Measurements from ENCODE around the gene RAB34. TPM values are rescaled to one million over a fixed set of nuclear protein-coding genes. Genes with fewer than 3 reads are reported as not detected.
A peak's percentile ranks its signal among the peaks of the same experiment; 100 is the strongest.

Gene RAB34
- total RNA-seq, 1 experiment from 2014 or later: 191 TPM

DNA sequence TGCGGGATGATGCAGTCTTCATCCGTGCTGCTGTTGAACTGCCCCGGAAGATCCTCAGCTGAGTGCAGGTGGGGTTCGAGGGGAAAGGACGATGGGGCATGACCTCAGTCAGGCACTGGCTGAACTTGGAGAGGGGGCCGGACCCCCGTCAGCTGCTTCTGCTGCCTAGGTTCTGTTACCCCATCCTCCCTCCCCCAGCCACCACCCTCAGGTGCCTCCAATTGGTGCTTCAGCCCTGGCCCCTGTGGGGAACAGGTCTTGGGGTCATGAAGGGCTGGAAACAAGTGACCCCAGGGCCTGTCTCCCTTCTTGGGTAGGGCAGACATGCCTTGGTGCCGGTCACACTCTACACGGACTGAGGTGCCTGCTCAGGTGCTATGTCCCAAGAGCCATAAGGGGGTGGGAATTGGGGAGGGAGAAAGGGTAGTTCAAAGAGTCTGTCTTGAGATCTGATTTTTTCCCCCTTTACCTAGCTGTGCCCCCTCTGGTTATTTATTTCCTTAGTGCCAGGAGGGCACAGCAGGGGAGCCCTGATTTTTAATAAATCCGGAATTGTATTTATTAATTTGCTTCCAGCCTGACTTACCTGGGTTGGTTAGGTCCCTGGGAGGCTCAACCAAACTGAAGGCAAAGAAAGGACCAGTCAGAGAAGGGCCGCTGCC is 32.0 kb upstream of the RAB34 start:
- H3K36me3 ChIP-seq: peaks cover 61% of the 10 kb centered on the region
- DNase-seq: no peak
- H3K4me1 ChIP-seq: peaks cover 18% of the 10 kb centered on the region
- no peaks in the 10 kb centered on the region for H3K9me3 ChIP-seq (replicated peaks)
- no peaks in the 10 kb centered on the region for H3K27me3 ChIP-seq
- H3K4me3 ChIP-seq: no peak overlapping the region
- H3K27ac ChIP-seq: no peak overlapping the region

DNA sequence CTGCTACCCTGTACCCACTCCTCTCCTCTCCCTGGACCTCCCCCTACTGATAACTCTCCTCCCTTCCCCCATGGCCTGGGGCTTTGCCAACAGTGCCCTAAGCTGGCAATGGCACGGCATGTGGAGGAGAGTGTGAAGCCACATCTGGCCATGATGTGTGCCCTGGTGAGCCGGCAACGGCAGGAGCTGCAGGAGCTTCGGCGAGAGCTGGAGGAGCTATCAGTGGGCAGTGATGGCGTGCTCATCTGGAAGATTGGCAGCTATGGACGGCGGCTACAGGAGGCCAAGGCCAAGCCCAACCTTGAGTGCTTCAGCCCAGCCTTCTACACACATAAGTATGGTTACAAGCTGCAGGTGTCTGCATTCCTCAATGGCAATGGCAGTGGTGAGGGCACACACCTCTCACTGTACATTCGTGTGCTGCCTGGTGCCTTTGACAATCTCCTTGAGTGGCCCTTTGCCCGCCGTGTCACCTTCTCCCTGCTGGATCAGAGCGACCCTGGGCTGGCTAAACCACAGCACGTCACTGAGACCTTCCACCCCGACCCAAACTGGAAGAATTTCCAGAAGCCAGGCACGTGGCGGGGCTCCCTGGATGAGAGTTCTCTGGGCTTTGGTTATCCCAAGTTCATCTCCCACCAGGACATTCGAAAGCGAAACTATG is 31.3 kb upstream of the RAB34 start:
- H3K4me1 ChIP-seq: peaks cover 18% of the 10 kb centered on the region
- H3K27ac ChIP-seq: no peak overlapping the region
- H3K36me3 ChIP-seq: peaks cover 63% of the 10 kb centered on the region
- H3K9me3 ChIP-seq (replicated peaks): no peaks in the 10 kb centered on the region
- H3K27me3 ChIP-seq: no peaks in the 10 kb centered on the region
- no peak for DNase-seq
- H3K4me3 ChIP-seq: no peak overlapping the region

DNA sequence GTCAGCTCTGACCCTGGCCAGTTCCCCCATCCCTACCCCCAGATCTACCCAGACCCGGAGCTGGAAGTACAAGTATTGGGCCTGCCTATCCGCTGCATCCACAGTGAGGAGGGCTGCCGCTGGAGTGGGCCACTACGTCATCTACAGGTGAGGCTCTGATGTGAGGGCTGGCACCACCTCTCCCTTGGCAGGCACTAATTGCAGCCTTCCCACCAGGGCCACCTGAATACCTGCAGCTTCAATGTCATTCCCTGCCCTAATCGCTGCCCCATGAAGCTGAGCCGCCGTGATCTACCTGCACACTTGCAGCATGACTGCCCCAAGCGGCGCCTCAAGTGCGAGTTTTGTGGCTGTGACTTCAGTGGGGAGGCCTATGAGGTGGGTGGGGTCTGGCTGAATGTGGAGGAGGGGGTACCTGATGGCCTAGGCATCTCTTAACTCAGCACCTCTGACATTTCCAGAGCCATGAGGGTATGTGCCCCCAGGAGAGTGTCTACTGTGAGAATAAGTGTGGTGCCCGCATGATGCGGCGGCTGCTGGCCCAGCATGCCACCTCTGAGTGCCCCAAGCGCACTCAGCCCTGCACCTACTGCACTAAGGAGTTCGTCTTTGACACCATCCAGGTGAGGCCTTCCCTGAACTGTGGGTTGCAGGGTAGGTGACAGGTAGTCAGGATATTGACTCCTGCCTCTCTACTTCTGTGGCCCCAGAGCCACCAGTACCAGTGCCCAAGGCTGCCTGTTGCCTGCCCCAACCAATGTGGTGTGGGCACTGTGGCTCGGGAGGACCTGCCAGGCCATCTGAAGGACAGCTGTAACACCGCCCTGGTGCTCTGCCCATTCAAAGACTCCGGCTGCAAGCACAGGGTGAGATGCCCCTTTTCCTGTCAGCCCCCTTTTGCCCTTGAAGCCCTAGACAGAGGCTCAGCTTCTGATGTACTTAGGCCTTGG is 30.4 kb upstream of the RAB34 start:
- no peaks in the 10 kb centered on the region for H3K9me3 ChIP-seq (replicated peaks)
- H3K27ac ChIP-seq: no peak overlapping the region
- no peaks in the 10 kb centered on the region for H3K27me3 ChIP-seq
- no peak overlapping the region for H3K4me3 ChIP-seq
- DNase-seq: no peak
- H3K4me1 ChIP-seq: peaks cover 18% of the 10 kb centered on the region
- peaks cover 63% of the 10 kb centered on the region for H3K36me3 ChIP-seq

DNA sequence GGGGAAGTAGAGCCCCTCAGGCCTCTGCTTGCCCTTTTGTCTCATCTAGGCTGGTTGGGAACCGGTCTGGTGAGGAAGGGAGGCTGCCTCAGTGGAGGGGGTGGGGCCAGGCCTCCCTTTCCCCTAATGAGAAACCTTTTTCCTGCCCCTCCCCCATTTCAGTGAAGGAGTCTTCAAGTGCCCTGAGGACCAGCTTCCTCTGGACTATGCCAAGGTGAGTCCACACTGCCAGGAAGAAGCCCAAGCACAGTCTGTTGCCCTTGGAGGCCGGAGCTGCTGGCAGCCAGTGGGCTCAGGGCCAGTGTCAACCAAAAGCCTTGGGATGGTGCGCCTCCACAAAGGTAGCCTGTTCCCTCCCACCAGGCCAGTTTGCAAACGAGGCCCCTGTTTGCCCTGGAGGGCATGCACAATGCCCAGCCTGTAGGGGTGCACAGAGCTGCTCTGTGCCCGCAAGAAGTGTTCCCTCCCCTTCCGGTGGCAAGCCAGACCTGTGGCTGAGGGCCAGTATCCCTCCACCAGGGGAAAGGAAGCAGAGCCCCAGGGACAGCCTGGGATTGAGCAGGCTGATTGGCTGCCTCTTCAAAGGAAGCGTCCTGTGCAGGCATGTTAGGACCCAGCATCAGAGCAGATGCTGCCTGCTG is 29.5 kb upstream of the RAB34 start:
- peaks cover 20% of the 10 kb centered on the region for H3K4me1 ChIP-seq
- no peaks in the 10 kb centered on the region for H3K27me3 ChIP-seq
- no peak for DNase-seq
- peak overlapping the region; percentile 70 for H3K27ac ChIP-seq
- H3K36me3 ChIP-seq: peaks cover 60% of the 10 kb centered on the region
- H3K9me3 ChIP-seq (replicated peaks): no peaks in the 10 kb centered on the region
- H3K4me3 ChIP-seq: no peak overlapping the region

DNA sequence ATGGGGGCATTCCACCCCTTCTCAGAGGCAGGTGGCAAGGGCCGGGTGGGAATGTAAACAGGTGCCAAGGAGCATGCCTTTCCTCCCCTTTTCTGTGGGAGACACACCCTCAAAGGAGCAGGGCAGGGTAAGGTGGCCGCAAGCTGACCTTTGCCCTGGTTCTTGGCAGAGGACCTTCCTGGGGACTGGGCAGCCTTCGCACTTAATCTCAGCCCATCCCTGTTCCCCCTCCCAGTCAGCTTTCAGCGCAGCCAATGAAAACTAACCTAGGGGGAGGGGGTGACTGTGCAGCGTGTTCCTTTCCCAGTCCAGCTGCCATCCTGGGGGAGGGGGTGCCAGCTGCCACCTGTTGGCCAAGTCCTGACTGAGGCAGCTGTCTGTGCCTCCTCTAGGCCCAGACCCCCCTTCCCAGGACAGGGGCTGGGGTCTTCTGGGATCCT is 29.0 kb upstream of the RAB34 start:
- peaks cover 54% of the 10 kb centered on the region for H3K36me3 ChIP-seq
- no peak overlapping the region for H3K4me3 ChIP-seq
- peaks cover 26% of the 10 kb centered on the region for H3K4me1 ChIP-seq
- peak overlapping the region; percentile 70 for H3K27ac ChIP-seq
- no peaks in the 10 kb centered on the region for H3K27me3 ChIP-seq
- peak; percentile 85 to 87 for DNase-seq
- no peaks in the 10 kb centered on the region for H3K9me3 ChIP-seq (replicated peaks)

DNA sequence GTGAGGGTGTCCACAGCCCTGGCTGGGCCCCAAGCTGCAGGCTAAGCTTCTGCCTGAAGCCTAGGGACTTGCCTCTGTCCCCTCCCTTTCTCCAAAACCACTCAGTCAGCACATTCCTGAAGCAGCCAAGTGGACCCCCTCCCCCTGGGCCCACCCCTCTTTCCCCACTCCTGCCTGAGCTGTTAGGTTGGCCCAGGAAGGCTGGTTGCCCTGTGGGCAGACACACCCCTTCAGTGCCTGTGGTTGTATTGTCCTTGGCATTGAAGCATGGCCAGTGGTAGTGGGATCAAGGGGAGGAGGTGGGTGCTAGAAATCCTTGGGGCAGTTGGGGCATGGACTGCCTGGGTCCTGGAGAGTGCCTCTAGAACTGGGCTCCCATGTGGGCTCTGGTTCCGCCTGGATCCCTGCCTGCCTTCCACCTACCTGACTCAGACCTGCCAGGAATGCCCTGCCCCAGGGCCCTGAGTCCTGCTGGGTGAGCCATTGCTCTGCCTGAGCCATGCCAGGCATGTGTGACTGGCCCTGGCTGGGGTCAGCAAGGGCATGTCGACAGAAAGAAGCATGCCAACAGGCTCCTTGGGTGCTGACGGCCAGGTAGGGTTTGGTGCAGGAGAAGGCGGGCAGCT is 28.2 kb upstream of the RAB34 start:
- peaks cover 47% of the 10 kb centered on the region for H3K36me3 ChIP-seq
- no peaks in the 10 kb centered on the region for H3K9me3 ChIP-seq (replicated peaks)
- H3K4me1 ChIP-seq: peaks cover 30% of the 10 kb centered on the region
- no peak for DNase-seq
- no peaks in the 10 kb centered on the region for H3K27me3 ChIP-seq
- H3K4me3 ChIP-seq: peak overlapping the region; percentile 95
- H3K27ac ChIP-seq: peak overlapping the region; percentile 73; the same call in 1 of the 2 replicates

DNA sequence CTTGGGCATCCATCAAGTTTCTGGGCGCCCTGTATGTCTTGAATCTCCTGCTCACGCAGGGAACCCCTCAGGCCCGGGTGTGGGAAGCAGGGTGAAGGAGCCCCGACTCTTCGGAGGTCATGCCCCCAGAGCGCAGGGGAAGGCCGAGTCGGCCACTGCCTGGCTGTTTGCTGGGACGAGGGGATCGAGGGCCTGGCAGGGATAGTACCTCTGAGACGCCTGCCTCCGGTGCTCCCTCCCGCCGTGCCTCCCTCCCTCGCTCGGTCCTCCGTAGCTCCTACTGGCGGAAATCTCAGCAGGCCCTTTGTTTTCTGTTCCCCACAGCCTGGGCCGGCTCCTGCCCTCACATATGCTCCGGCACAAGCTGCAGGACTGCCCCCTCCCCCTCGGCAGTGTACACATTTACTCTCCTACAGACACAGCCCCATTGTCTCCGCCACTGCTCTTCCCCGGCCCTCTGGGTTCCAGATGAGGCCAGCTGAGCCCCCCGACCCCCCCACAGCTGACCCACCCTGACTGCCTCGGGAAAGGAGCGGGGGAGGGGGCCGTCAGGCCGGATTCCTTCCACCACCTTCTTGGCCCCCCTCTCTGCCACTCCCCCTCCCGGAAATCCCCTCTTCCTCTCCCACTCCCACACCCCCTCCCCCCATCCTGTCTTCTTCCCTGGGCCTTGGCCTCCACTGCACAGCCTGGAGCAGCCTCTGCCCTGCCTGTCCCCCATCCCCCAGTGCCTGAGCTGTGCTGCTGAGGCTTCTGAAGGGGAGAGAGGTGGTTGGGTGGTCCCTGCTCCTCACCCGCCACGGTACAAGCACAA is 27.5 kb upstream of the RAB34 start:
- Histone ChIP-seq H3K36me3 (peaks cover 40% of the 10 kb centered on the region), H3K4me3 (peak overlapping the region; percentile 95), H3K27me3 (no peaks in the 10 kb centered on the region), H3K4me1 (peaks cover 30% of the 10 kb centered on the region), H3K27ac (peak overlapping the region; percentile 73), H3K9me3 (replicated peaks) (no peaks in the 10 kb centered on the region)
- peak; percentile 84 to 85 for DNase-seq

DNA sequence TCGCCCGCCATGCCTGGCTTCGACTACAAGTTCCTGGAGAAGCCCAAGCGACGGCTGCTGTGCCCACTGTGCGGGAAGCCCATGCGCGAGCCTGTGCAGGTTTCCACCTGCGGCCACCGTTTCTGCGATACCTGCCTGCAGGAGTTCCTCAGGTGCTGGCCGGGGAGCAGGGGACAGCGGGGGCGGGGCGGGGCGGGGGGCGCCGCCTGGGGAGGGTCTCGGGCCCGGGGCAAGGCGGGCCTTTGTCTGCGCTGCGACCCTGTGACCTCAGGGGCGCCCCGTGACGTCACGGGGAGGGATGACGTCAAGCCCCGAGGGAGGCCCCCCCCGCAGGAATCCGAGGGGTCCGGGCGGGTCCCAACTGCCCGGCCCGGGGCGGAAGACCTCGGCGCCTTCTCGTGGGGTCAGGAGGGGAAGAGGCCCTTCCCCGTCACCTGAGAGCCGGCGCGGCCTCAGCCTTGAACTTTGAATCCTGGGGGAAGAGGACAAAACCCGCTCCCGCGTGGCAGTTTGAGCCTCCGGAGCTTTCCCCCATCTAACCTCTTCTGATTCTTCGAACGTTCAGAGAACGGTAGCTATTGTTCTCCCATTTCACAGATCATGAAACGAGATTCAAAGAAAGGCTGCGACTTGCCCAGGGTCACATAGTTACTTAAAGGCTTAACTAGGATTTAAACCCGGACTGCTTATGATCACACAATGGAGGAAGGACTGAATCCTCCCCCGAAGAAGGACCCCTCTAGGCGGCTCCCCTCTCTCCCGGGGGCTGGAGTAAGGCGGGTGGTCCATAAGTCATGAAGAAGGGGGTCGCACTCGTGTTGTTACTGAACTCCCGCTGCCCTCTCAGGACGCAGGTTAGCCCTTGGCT is 26.7 kb upstream of the RAB34 start:
- Histone ChIP-seq H3K27me3 (no peaks in the 10 kb centered on the region), H3K27ac (peak overlapping the region; percentile 73), H3K9me3 (replicated peaks) (no peaks in the 10 kb centered on the region), H3K36me3 (peaks cover 39% of the 10 kb centered on the region), H3K4me1 (peaks cover 30% of the 10 kb centered on the region), H3K4me3 (peak overlapping the region; percentile 95)
- peak; percentile 68 to 72 for DNase-seq

DNA sequence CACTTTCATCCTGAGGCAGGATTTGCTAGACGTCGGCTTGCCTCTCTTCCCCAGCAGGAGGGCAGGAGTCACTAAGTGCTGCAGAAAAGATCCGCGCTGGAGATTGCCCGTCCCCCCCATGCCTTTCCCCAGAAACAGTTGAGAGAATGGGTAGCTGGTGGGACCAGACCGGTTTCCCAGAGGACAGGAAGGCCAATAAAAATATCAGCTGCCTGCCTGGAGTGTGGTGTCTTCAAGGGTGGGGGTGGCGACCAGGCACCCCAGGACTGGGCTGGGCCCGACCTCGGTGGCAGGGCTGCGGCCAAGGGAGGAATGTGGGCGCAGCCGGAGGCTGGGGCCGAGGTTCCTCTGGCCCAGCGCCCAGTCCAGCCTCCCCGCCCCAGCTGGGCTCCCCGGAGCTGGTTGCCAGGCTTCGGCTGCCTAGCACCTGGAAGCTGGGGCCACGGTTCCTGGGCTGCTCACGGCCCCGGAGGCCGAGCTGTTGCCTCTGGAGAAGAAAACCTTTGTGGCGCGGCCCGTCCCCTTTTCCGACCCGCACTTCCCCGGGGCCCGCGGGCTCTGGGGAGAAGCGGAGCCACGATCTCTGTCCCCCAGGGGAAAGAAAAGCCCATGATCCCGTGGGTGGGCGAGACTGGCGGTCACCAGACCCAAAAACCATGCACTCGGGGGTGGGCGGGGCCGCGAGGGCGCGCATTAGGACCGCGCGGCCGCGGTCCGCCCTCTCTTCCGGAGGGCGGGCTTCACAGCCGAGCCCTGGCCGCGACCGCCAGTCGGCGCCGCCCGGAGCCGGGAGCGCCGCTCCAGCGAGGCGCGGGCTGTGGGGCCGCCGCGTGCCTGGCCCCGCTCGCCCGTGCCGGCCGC is 25.8 kb upstream of the RAB34 start, which contains the start of gene TRAF4:
TSS of gene TRAF4 (plus strand) at position 769 of the 861 bp plus-strand sequence. CDS start 102 bp downstream, outside the sequence.
- Histone ChIP-seq H3K4me3 (peak within 1 kb of the TSS; percentile 95), H3K27me3 (no peaks in the 10 kb centered on the region), H3K27ac (peak within 1 kb of the TSS; percentile 73), H3K9me3 (replicated peaks) (no peaks in the 10 kb centered on the region), H3K4me1 (peaks cover 30% of the 10 kb centered on the region), H3K36me3 (peaks cover 31% of the 10 kb centered on the region)
- peak; percentile 90 to 97 for DNase-seq

DNA sequence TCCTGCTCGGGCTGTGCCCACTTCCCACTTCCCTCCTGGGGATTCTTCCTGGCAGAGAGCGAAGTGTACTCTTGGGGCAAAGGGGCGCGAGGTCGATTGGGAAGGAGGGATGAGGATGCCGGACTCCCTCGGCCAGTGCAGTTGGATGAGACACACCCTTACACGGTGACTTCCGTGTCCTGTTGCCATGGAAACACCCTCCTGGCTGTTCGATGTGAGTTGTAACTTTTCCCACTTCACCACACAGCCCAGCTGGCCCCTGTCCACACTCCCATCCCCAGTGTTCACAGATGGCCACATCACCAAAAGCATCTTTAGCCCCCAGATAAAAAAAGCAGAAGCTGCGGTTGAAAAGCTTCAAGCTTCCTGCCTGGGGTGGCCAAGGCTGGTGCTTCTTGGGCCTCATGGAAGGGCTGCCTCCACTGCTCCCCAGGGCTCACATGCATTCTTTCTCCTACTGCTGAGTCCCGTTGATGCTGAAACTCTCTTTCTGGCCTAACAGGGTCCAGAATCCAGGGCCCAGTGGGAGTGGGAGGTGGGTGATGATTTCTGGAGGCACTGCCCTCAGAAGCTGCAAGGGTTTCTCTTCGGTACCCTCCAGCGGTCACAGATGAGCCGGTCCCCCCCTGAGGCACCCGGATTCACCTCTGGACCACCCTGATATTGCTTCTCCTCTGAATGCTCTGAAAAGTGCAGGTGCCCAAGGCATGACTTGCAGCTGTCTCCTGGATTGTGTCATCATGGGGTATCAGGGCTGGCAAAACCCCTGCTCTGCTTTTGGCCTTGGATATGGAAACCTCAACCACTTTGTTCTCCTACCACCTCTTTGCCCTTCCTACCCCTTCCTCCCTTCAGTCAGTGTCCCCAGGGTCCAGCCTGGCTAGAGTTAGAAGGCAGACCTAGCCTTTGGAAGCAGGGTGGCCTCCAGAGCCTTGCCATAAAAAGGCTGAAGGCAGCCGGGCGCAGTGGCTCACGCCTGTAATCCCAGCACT is 24.0 kb upstream of the RAB34 start:
- peak overlapping the region; percentile 27; the same call in 1 of the 2 replicates for H3K27ac ChIP-seq

More for the DNA sequence above, 24.0 kb upstream of the RAB34 start:
- Histone ChIP-seq H3K4me1 (peaks cover 24% of the 10 kb centered on the region), H3K4me3 (no peak overlapping the region), H3K27me3 (no peaks in the 10 kb centered on the region), H3K9me3 (replicated peaks) (no peaks in the 10 kb centered on the region), H3K36me3 (peaks cover 14% of the 10 kb centered on the region; the same call in 1 of the 2 replicates)
- peak; percentile 49 to 68 for DNase-seq

All from SJCRH30 (cell line).